WTC11 (cell line): Measurements from ENCODE around the gene GSTT4.

Experiments used
- ATF2 ChIP-seq: sonication (generic); formaldehyde crosslinking; IDR thresholded peaks from 2 replicates; pipeline ENCODE4 v1.8.1; 2022; ENCODE audit warnings: low read depth, missing genetic modification reagents, borderline replicate concordance
- CREB1 ChIP-seq: sonication (generic); formaldehyde crosslinking; IDR thresholded peaks from 2 replicates; pipeline ENCODE4 v1.8.0; 2023; ENCODE audit warnings: mild to moderate bottlenecking, missing genetic modification reagents
- CREM ChIP-seq: sonication (generic); formaldehyde crosslinking; IDR thresholded peaks from 2 replicates; pipeline ENCODE4 v1.8.1; 2022; ENCODE audit warnings: mild to moderate bottlenecking, missing genetic modification reagents, moderate library complexity
- CTCF ChIP-seq: fragments of 200-600 bp; IDR thresholded peaks from 2 replicates; pipeline ENCODE4 v1.8.0; 2022; ENCODE audit warnings: antibody characterized with exemption
- NR2C2 ChIP-seq: sonication (generic); formaldehyde crosslinking; IDR thresholded peaks from 2 replicates; pipeline ENCODE4 v1.8.0; 2022; ENCODE audit warnings: mild to moderate bottlenecking, missing genetic modification reagents
- SP1 ChIP-seq: sonication (generic); formaldehyde crosslinking; conservative IDR thresholded peaks from 2 replicates; pipeline ENCODE4 v1.8.1; 2022; ENCODE audit warnings: missing genetic modification reagents
- TEAD1 ChIP-seq: sonication (generic); formaldehyde crosslinking; IDR thresholded peaks from 2 replicates; pipeline ENCODE4 v1.8.0; 2022; ENCODE audit warnings: mild to moderate bottlenecking, missing genetic modification reagents
- TF ChIP-seq, protein P1 (sequence below): fragments of 250-450 bp; sonication (Bioruptor Pico); IDR thresholded peaks from 2 replicates; pipeline ENCODE4 v1.8.0; 2021; ENCODE audit warnings: mild to moderate bottlenecking

- TF ChIP-seq TEAD1 (CRISPR knock-in tag) = no peak
- TF ChIP-seq NR2C2 (CRISPR knock-in tag) = no peak
- TF ChIP-seq, protein P1, sequence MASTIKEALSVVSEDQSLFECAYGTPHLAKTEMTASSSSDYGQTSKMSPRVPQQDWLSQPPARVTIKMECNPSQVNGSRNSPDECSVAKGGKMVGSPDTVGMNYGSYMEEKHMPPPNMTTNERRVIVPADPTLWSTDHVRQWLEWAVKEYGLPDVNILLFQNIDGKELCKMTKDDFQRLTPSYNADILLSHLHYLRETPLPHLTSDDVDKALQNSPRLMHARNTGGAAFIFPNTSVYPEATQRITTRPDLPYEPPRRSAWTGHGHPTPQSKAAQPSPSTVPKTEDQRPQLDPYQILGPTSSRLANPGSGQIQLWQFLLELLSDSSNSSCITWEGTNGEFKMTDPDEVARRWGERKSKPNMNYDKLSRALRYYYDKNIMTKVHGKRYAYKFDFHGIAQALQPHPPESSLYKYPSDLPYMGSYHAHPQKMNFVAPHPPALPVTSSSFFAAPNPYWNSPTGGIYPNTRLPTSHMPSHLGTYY (CRISPR knock-in tag) = no peak
- TF ChIP-seq CTCF = no peak
- no peak for TF ChIP-seq SP1 (CRISPR knock-in tag)
- no peak for TF ChIP-seq CREB1
- TF ChIP-seq CREM = no peak
- no peak for TF ChIP-seq ATF2
These were observed 34.3 kb downstream of the GSTT4 start for GRCh38 chr22:23970816-23971486.
